A673 (cell line): ENCODE measurements around the gene SUSD5. TPM values are rescaled to one million over a fixed set of nuclear protein-coding genes. Genes with fewer than 3 reads are reported as not detected.

ENCODE experiments used
- Bru-seq: library from RNA; stranded (reverse); fragments of 400-500 nt; gene quantifications from one replicate; lab custom pipeline; 2021; lab: Mats Ljungman, UMichigan
- BruChase-seq, 2 experiments: library from RNA; stranded (reverse); fragments of 400-500 nt; gene quantifications; one replicate each; lab custom pipeline; 2021; lab: Mats Ljungman, UMichigan
- BruUV-seq: library from RNA; stranded (reverse); fragments of 400-500 nt; replicated peaks from 2 replicates; lab custom pipeline; 2021; lab: Mats Ljungman, UMichigan
- CTCF ChIA-PET: fragments of 300-600 bp; sonication (Branson Sonifier 250); formaldehyde crosslinking; loops from one replicate; lab custom pipeline; 2022; ENCODE audit warnings: antibody characterized with exemption; lab: Charles Lee
- POLR2A ChIA-PET: fragments of 300-600 bp; sonication (Branson Sonifier 250); formaldehyde crosslinking; loops from one replicate; lab custom pipeline; 2022; ENCODE audit warnings: antibody characterized with exemption; ENCODE audit not compliant: low non-redundant PET; lab: Charles Lee
- DNase-seq: peaks from one replicate; pipeline ENCODE4 v3.0.0-alpha.2; 2015; ENCODE audit warnings: low spot score
- H3K27ac ChIP-seq: fragments of 200-600 bp; sonication (generic); 2 replicates; pipeline ENCODE4 v1.5.1; 2016; ENCODE audit warnings: mixed run types, low read depth, mild to moderate bottlenecking, mixed read lengths, antibody characterized with exemption, low read length; ENCODE audit not compliant: poor library complexity, severe bottlenecking
- H3K27me3 ChIP-seq: fragments of 200-600 bp; sonication (generic); replicated peaks from 2 replicates; pipeline ENCODE4 v1.6.1; 2017; ENCODE audit warnings: mixed run types, low read depth, mild to moderate bottlenecking, mixed read lengths, antibody characterized with exemption, low read length; ENCODE audit not compliant: insufficient read depth, poor library complexity
- H3K36me3 ChIP-seq: fragments of 200-600 bp; sonication (generic); 2 replicates; pipeline ENCODE4 v1.6.1; 2016; ENCODE audit warnings: mixed run types, mild to moderate bottlenecking, mixed read lengths, antibody characterized with exemption, low read length; ENCODE audit not compliant: insufficient read depth, poor library complexity, severe bottlenecking
- H3K4me1 ChIP-seq: fragments of 200-600 bp; sonication (generic); 2 replicates; pipeline ENCODE4 v1.6.1; 2017; ENCODE audit warnings: mixed run types, mild to moderate bottlenecking, mixed read lengths, antibody characterized with exemption, low read length; ENCODE audit not compliant: insufficient read depth, poor library complexity, severe bottlenecking
- H3K4me3 ChIP-seq: fragments of 200-600 bp; sonication (generic); 2 replicates; pipeline ENCODE4 v1.5.1; 2016; ENCODE audit warnings: low read depth, mixed run types, mild to moderate bottlenecking, mixed read lengths, low read length; ENCODE audit not compliant: poor library complexity, severe bottlenecking
- H3K9me3 ChIP-seq: fragments of 200-600 bp; sonication (generic); 2 replicates; pipeline ENCODE4 v1.6.1; 2016; ENCODE audit warnings: mixed run types, low read depth, mild to moderate bottlenecking, mixed read lengths, antibody characterized with exemption, low read length; ENCODE audit not compliant: poor library complexity, severe bottlenecking
- EZH2 ChIP-seq: fragments of 200-600 bp; sonication (generic); IDR thresholded peaks from 2 replicates; pipeline ENCODE4 v1.6.1; 2017; ENCODE audit warnings: borderline replicate concordance, low read depth, mild to moderate bottlenecking, mixed read lengths, antibody characterized with exemption, low read length; ENCODE audit not compliant: poor library complexity, severe bottlenecking
- intact Hi-C: fragments of 100-400 bp; cut with micrococcal nuclease; formaldehyde crosslinking; loops from one replicate; pipeline ENCODE4 v1.10.0; 2022; ENCODE audit not compliant: unreplicated experiment
- long read RNA-seq: library from polyadenylated mRNA; stranded (forward); transcript quantifications from one replicate; pipeline ENCODE4 v2.0.0, GENCODE V29; 2022
- total RNA-seq: library from RNA; stranded (reverse); gene quantifications from 2 replicates; pipeline ENCODE4 v1.2.3, GENCODE V29; 2021
- TF ChIP-seq, protein P1 (sequence below): fragments of 300-800, 200-600 bp; sonication (generic); conservative IDR thresholded peaks from 2 replicates; pipeline ENCODE4 v1.5.1; 2017; ENCODE audit warnings: low read depth, mild to moderate bottlenecking, antibody characterized with exemption, low read length, moderate library complexity, mixed read lengths

Gene SUSD5
- 0.97 and 1.0 TPM in 2 replicates for total RNA-seq
- Bru-seq, nascent RNA: percentile 27 among the genes with signal in this experiment
- BruChase-seq, experiment 1, labeled RNA remaining after a 2-hour chase: percentile 25 among the genes with signal in this experiment
- BruChase-seq, experiment 2, labeled RNA remaining after a 6-hour chase: percentile 31 among the genes with signal in this experiment
- long read RNA-seq, full-length matches to known transcripts: 3 of 3 reads
- long read RNA-seq, partial matches to known transcripts: 0 of 3 reads
- long read RNA-seq, other reads (novel, unspliced or antisense): 0 of 3 reads

DNA sequence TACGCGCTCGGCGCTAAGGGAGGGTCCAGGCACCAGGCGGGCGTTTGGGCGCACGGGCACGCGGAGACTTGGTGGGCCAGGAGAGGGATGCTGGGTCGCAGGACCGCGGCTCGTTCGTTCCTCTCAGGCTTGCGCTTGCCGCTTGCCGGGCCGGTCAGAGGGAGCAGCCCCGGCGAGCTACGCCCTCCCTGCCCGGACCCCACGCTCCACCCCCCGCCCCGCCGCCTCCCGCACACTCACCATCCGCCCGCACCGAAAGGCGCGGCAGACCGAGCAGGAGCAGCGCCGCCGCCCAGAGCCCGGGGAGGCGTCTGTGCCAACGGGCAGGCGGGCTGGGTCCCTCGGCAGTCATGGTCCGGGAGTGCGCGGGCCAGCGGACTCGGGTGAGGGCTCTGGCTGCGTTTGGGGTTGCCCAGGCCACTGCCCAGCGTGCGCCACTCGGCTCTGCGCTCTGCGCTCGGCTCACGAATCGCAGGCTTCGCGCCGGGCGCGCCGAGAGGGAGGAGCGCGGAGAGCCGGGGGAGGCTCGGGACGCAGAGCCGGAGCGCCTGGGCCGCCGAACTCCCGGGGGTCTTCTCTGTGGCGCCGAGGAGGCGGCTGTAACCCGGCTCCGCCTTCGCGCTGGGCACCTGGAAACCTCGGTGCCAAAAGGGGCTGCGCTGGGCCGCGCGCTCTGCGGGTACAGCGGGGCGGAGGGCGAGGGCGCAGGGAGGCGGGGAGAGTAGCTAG, at the start of gene SUSD5:
SUSD5 (minus strand) TSS at position 365 of the 729 bp plus-strand sequence; CDS start at position 352, 13 bp downstream.
- no peaks in the 10 kb centered on the region for H3K36me3 ChIP-seq
- no peaks in the 10 kb centered on the region for H3K9me3 ChIP-seq
- intact Hi-C loops: loop anchor here (10.0 kb wide), 1 partner anchor 64 kb away; no protein-coding TSS in a partner anchor
- ChIA-PET POLR2A (no interaction called here), CTCF (no interaction called here)
- no TSS peak for BruUV-seq
- H3K27me3 ChIP-seq: peaks cover 47% of the 10 kb centered on the region
- no peak within 1 kb of the TSS for H3K27ac ChIP-seq
- peaks cover 6% of the 10 kb centered on the region for H3K4me1 ChIP-seq
- DNase-seq: peak; percentile 55
- peak within 1 kb of the TSS; percentile 45 for H3K4me3 ChIP-seq
- TF ChIP-seq EZH2: no peak
- TF ChIP-seq, protein P1, sequence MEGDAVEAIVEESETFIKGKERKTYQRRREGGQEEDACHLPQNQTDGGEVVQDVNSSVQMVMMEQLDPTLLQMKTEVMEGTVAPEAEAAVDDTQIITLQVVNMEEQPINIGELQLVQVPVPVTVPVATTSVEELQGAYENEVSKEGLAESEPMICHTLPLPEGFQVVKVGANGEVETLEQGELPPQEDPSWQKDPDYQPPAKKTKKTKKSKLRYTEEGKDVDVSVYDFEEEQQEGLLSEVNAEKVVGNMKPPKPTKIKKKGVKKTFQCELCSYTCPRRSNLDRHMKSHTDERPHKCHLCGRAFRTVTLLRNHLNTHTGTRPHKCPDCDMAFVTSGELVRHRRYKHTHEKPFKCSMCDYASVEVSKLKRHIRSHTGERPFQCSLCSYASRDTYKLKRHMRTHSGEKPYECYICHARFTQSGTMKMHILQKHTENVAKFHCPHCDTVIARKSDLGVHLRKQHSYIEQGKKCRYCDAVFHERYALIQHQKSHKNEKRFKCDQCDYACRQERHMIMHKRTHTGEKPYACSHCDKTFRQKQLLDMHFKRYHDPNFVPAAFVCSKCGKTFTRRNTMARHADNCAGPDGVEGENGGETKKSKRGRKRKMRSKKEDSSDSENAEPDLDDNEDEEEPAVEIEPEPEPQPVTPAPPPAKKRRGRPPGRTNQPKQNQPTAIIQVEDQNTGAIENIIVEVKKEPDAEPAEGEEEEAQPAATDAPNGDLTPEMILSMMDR: no peak

DNA sequence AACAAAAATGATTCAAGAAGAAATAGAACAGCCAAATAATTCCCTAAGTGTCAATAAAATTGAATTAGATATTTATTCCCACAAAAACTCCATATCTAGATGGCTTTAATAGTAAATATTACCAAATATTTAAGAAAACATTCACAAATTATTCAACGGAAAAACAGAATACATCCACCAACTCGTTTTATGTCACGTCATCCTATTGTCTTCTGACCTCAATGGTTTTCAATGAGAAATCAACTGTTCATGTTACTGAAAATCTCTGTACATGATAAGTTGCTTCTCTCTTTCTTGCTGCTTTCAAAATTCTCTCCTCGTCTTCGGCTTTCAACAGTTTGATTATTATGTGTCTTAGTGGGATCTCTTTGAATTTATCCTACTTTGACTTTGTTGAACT, 41.5 kb upstream of the SUSD5 start:
- Histone ChIP-seq H3K36me3 (no peaks in the 10 kb centered on the region), H3K4me1 (no peaks in the 10 kb centered on the region), H3K4me3 (no peak overlapping the region), H3K27me3 (no peaks in the 10 kb centered on the region), H3K27ac (no peak overlapping the region), H3K9me3 (no peaks in the 10 kb centered on the region)
- no TSS peak for BruUV-seq
- intact Hi-C loops: loop anchor here (1.0 kb wide), 1 partner anchor 14 kb away; no protein-coding TSS in a partner anchor
- no peak for TF ChIP-seq EZH2
- TF ChIP-seq, protein P1: no peak
- DNase-seq: no peak
- CTCF ChIA-PET: no interaction called here
- POLR2A ChIA-PET: no interaction called here

DNA sequence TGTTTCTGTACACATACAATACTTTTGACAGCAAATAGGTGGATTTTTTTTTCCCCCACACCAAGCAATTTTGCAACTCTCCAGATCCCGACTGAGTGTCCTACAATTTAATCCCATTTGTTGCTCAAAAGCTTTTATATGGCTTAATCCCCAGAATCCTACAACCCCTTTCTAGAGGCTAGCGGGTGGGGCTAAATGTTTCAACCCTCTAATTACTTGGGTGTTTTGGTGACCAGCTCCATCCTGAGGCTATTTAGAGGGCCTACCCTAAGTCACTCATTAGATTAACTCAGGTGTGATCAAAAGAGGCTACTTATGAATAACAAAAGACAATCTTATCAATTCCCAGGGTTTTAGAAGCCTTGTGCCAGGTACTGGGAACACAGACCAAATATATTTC, 37.6 kb upstream of the SUSD5 start:
- no peak for DNase-seq
- Histone ChIP-seq H3K4me1 (no peaks in the 10 kb centered on the region), H3K27ac (no peak overlapping the region), H3K27me3 (no peaks in the 10 kb centered on the region), H3K4me3 (no peak overlapping the region), H3K36me3 (no peaks in the 10 kb centered on the region), H3K9me3 (no peaks in the 10 kb centered on the region)
- CTCF ChIA-PET: no interaction called here
- no TSS peak for BruUV-seq
- POLR2A ChIA-PET: no interaction called here
- no peak for TF ChIP-seq EZH2
- TF ChIP-seq, protein P1: no peak
- intact Hi-C loops: no loop called here
